Suprapubic skin (tissue), 4 donors: ENCODE measurements around the gene DMRTB1.

Experiments
- EP300 ChIP-seq: sonication (generic); formaldehyde crosslinking; IDR thresholded peaks from one replicate; pipeline ENCODE4 v1.6.1; 2017; ENCODE audit warnings: antibody characterized with exemption
- POLR2A ChIP-seq, 2 donors: fragments of 450-650 bp; IDR thresholded peaks; one replicate each; pipeline ENCODE4 v1.6.1; 2017; ENCODE audit warnings: antibody characterized with exemption in 2 of 2, mild to moderate bottlenecking in 2 of 2, moderate library complexity in 2 of 2
- POLR2AphosphoS5 ChIP-seq, 3 donors: sonication (generic); formaldehyde crosslinking; IDR thresholded peaks; one replicate each; pipeline ENCODE4 v1.6.1; 2017; ENCODE audit warnings: antibody characterized with exemption in 3 of 3
- TF ChIP-seq, protein P1 (sequence below), 2 donors: fragments of 200-600 bp in 1 of 2; fragments of 450-650 bp in 1 of 2; sonication (generic) in 1 of 2; IDR thresholded peaks; one replicate each; pipeline ENCODE4 v1.5.1; 2016 to 2019; ENCODE audit warnings: antibody characterized with exemption in 2 of 2, mild to moderate bottlenecking in 1 of 2, moderate library complexity in 1 of 2

DNA sequence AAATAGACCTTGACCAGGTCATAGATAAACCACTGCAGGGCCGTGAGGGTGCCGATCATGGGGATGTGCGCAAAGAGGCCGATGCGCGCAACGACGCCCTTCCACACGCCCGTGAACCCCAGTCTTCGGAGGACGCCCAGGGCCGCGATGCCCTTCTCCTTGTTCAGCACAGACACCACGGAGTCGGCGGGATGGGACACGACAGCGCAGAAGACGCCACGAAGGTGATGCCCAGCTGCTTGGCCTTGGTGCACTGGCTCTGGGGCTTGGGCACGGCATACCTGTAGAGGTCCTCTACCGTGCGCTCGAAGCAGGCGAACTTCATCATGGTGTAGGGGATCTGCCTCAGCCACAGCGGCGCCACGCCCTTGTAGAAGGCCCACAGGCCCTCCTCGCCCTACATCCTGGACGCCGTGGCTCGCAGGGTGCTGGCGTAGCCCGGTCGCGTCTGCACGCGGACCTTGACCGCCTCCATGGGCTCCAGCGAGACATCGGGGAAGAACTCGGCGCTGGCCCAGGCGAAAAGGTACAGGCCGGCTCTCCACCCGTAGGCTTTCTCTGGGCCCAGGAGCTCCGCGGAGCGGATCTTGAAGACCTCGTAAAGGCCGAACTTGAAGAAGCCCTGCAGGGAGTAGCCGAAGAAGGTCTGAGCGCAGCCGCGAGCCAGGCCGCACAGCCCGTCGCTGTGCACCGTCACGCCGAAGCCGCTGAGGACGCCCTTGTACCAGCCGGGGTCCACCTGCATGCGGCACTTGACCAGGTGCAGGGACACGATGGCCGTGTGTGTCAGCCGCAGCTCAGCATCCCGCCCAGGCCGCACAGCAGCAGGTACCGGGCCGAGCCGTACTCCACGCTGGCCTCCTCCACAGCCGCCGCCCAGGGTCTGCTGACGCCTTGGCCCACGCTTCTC is 20.5 kb upstream of the DMRTB1 start:
- TF ChIP-seq, protein P1, sequence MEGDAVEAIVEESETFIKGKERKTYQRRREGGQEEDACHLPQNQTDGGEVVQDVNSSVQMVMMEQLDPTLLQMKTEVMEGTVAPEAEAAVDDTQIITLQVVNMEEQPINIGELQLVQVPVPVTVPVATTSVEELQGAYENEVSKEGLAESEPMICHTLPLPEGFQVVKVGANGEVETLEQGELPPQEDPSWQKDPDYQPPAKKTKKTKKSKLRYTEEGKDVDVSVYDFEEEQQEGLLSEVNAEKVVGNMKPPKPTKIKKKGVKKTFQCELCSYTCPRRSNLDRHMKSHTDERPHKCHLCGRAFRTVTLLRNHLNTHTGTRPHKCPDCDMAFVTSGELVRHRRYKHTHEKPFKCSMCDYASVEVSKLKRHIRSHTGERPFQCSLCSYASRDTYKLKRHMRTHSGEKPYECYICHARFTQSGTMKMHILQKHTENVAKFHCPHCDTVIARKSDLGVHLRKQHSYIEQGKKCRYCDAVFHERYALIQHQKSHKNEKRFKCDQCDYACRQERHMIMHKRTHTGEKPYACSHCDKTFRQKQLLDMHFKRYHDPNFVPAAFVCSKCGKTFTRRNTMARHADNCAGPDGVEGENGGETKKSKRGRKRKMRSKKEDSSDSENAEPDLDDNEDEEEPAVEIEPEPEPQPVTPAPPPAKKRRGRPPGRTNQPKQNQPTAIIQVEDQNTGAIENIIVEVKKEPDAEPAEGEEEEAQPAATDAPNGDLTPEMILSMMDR (IDR thresholded peaks at IDR 0.05), result no peak
- TF ChIP-seq POLR2A (IDR thresholded peaks at IDR 0.05) (no peak), POLR2AphosphoS5 (IDR thresholded peaks at IDR 0.05) (no peak), EP300 (no peak)
